LNCaP clone FGC (cell line): ENCODE data around the gene RUNX1.

ENCODE experiments used
- DNase-seq: peaks from one replicate; pipeline ENCODE4 v3.0.0-alpha.2; 2011; ENCODE audit warnings: low read depth
- H3K4me3 ChIP-seq: 2 replicates; pipeline ENCODE4 v1.5.1; 2011; ENCODE audit warnings: mild to moderate bottlenecking, low read depth, low read length, control low read depth
- CTCF ChIP-seq: IDR thresholded peaks from 2 replicates; pipeline ENCODE4 v1.5.1; 2012; ENCODE audit warnings: mild to moderate bottlenecking; ENCODE audit not compliant: control insufficient read depth, insufficient read depth; ENCODE audit errors: extremely low read depth

RUNX1 gene

GRCh38 chr21:34822168-34822567, 226.9 kb downstream of the RUNX1 start:
- no peak overlapping the region for H3K4me3 ChIP-seq
- DNase-seq: no peak
- TF ChIP-seq CTCF: no peak

GRCh38 chr21:34821717-34822116, 227.4 kb downstream of the RUNX1 start:
- no peak for TF ChIP-seq CTCF
- DNase-seq: no peak
- no peak overlapping the region for H3K4me3 ChIP-seq

- no peak overlapping the region for H3K4me3 ChIP-seq
- DNase-seq: no peak
- TF ChIP-seq CTCF: no peak
Measured at GRCh38 chr21:34820051-34820450, 229.1 kb downstream of the RUNX1 start.

GRCh38 chr21:34819357-34819999, 229.6 kb downstream of the RUNX1 start:
- no peak overlapping the region for H3K4me3 ChIP-seq
- no peak for TF ChIP-seq CTCF
- no peak for DNase-seq

- no peak for TF ChIP-seq CTCF
- DNase-seq: no peak
- no peak overlapping the region for H3K4me3 ChIP-seq
Measured at GRCh38 chr21:34818662-34819158, 230.4 kb downstream of the RUNX1 start.

- DNase-seq: no peak
- TF ChIP-seq CTCF: no peak
- no peak overlapping the region for H3K4me3 ChIP-seq
Measured at GRCh38 chr21:34817821-34818661, 231.1 kb downstream of the RUNX1 start.
